ELF-1 (cell line): ENCODE results near the gene WFIKKN1.

Source experiments
- DNase-seq: peaks from one replicate; pipeline ENCODE4 v3.0.0-alpha.2; 2016; ENCODE audit warnings: low read depth, low spot score

WFIKKN1 gene

DNA sequence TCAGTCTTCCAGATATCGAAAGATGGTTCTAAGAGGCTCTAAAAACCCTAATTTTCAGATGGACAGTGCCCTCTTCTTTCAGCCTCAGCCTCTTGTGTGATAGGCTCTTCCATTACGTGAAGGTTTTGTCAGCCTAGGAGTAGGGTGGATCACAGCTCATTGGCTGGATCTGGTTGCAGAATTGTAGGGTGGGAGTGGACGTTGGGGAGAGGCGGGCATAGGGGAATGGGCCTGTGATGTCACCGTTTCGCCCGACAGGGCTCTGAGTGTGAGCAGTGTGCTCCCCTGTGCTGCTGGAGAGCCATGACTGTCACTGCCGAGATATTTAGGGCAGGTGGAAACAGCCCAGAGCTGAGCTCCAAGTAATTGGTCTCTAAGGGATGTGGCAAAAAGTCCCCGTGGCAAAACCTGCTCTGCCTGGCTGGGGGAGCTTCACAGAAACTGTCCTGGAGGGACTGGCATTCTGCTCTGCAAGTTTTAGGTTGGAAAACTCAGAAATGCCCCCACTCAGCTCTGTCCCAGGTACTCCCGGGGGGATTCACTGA lies 6.2 kb upstream of the WFIKKN1 start:
- no peak for DNase-seq

DNA sequence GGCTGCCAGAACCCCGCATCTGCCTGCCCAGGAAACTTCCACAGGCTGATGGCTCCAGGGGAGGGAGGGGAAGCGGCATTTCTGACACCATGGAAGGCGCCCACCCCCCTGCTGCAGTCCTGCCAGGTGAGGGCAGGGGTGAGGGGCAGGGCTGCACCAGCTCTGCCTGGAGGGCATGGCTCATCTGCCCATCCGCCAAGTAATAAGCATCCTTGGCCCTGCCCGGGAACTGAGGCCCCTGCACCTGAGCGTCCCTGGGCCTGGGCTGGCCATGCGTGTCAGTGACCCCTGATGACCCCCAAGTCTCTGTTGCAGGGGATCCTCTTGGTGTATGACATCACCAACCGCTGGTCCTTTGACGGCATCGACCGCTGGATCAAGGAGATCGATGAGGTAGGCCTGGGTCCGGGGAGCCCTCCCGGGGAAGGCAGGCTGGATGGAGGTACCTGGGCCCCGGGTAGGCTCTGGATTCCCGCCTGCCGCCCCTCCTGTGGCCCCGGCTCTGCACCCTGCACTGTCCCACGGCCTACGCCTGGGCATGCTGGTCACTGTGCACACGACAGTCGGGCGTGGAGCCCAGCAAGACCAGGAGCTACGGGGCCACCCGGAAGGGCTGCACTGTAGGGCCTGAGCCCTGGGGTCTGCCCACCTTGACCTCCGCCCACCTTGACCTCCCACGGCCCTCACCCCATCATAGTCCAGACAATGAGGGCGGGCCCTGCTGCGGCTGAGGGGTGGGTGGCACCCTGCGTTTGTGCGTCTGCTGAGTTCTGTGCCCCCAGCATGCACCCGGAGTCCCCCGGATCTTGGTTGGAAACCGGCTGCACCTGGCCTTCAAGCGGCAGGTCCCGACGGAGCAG lies 5.4 kb upstream of the WFIKKN1 start:
- no peak for DNase-seq

DNA sequence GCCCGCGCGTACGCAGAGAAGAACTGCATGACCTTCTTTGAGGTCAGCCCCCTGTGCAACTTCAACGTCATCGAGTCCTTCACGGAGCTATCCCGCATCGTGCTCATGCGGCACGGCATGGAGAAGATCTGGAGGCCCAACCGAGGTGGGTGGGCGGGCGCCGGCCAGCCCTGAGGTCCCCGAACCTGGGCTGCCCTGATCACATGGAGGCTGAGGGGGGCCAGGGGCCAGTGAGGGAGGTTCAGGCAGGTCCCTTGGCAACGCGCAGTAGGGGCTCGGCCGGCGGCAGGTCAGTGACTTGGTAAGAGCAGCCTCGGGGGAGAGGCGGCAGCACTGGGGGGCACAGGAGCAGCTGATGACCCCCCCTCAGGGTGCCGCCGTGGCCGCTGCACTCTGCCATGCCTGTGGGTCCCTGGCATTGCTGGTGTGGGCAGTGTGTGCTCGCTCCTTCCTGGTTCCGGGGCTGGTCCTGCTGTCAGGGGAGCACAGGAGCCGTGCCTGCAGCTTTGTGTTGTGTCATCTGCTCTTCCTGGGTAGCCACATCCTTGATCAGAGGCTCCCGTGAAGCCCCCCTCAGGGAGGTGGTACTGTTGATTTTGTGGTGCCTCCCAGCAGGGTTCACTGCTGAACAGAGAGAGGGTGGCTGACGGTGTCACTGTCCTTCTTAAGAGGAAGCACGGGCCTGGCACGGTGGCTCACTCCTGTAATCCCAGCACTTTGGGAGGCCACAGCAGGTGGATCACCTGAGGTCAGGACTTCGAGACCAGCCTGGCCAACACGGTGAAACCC lies 4.6 kb upstream of the WFIKKN1 start:
- no peak for DNase-seq

DNA sequence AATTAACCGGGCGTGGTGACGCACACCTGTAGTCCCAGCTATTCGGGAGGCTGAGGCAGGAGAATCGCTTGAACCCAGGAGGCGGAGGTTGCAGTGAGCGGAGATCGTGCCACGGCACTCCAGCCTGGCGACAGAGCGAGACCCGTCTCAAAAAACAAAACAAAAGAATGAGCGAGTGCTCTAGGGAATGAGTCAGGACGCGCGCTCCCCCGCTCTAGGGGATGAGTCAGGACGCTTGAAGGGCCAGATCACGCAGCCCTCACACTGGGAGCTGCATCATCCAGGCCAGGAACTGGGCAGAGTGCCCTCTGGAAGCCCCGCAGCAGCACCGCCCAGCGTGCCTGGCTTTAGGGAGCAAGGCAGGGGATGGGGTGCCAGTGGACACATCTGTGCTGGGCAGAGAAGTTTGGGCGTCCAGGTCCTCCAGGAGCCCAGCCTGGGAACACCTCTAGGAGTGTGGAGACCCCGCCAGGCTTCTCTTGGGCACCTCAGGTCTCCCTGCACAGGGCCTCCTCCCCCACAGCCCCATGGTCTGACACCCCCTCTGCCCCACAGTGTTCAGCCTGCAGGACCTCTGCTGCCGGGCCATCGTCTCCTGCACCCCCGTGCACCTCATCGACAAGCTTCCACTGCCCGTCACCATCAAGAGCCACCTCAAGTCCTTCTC lies 3.9 kb upstream of the WFIKKN1 start:
- no peak for DNase-seq

DNA sequence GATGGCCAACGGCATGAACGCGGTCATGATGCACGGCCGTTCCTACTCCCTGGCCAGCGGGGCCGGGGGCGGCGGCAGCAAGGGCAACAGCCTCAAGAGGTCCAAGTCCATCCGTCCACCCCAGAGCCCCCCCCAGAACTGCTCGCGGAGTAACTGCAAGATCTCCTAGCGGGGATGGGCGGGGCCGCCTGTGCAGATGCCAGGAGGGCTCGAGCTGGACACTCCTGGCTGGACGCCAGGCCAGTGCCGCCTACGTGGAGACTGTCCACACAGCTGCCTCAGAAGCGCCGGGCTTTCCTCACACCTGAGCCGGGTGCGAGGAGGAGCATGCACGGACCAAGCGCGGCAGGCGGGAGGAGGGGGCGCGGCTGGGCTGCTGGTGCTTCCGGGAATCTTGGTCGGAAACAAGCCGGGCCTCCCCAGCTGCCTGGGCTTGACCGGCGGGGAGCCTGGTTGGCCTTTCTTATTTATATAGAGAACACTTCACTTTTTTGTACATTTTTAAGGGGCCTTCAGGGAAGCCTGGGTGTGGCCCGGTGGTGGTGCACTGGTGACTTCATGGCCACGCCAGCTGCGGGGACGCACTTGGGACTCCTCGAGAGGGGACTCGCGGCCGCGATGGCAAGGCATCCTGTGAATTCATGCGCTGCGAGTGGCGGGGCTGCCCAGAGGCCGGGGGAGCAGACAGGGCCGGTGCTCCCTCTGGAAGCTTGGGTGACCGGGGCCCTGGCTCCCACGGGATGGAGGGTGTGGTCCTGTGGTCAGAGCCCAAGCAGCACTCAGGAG lies 3.1 kb upstream of the WFIKKN1 start:
- no peak for DNase-seq

DNA sequence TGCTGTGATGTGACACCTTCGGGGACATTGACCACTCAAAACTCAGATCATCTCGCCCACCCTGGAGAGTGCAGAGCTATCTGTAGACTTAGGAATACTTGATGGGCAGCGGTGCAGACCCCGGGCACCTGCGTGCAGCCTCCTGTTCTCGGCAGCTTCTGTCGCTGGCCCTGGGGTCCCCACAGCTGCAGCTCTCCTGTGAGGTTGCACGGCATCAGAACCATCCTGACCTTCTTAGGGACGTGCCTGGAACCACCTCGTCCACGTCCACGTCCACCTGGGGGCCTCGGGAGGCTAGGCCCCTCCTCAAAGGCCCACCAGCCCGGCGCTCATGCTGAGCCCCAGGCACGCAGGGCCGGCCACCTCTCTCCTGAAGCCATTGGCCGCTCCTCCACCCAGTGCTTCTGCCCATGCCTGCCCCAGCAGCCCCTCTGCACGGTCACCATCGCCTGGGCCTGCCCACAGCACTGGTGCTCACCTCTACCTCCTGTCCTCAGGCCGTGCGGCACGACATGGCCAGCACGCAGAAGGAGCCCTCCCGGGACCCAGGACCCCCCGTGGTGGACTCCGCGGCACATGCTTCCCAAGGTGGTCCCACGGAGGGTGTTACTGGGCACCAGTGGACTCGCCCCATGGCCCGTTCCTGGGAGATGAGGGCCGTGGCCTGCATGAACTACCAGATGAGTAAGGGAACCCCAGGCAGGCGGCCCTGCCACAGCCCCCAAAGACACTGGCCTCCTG lies 2.3 kb upstream of the WFIKKN1 start:
- DNase-seq, result no peak

DNA sequence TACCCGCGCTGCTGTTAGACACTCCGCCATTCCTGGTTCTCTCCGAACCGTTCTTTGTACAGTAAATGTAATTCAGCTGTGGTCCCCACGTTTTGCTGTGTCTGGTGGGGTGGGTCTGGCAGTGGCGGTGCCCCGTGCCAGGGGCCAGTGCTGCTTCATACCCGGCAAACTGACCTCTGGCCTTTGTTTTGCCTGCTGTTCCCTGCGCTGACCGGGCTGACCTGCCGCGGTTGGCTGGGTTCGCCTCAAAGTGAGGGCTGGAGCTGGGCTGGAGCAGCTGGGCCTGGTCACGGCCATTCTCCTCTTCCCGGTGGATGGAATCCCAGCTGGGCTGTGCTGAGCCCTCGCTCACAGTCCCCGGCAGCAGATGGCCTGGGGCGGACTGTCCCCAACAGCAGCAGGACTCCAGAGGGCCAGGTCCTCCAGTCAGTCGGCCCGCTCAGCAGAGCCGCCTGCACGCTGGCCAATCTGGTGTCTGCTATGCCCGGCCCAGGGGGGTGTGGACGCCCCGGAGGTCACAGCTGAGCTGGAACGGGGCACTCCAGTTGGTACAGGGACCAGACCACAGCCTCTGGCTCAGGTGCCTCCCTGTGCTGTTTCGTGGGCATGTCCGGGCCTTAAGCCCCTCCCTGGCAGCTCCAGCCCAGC lies 1.5 kb upstream of the WFIKKN1 start:
- DNase-seq, result peak; percentile 89

DNA sequence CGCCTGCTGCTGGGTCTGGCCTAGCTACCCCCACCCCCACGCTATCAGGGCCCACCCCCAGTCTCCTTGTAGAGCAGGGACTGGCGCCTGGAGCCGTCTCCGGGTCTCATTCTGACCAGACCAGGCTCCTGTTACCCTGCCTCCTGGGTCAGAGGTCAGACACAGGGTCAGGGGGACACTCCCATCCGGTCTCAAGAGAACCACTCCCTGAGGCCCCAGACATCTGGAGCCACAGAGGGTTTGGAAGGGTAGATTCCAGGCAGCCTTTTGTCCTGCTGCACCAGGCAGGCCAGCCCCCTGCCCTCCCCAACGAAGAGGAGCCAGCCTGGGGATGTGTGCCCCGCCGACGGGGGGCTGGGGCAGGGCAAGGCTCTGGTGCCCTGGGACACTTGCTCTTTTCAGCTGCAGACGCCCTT lies 944 bp upstream of the WFIKKN1 start:
- DNase-seq, result no peak

DNA sequence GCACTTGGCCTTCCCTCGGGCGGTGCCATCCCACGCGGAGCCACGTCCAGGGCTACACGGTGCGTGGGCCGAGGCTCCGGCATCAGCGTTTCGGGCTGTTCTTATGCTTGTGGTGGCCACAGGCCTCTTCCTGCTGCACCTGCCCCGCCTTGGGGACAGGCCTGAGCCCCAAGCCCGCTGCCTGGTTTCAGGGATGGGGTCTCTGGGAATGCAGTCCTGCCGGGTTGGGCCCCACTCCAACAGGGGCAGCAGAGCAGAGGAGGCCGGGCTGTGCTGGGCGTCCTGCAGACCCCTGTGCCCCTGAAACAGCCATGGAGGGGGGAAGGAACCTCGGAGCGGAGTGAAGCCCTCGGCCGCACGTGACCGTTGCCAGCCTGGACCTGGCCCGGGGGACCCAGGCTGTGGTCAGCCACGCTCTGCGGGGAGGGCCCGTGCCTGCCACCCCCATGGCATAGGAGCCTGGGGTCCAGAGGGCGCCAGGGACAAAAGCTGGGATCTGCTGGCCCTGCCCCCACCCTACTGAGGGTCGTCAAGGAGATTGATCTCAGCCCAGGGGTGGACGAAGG lies 453 bp upstream of the WFIKKN1 start:
- no peak for DNase-seq

DNA sequence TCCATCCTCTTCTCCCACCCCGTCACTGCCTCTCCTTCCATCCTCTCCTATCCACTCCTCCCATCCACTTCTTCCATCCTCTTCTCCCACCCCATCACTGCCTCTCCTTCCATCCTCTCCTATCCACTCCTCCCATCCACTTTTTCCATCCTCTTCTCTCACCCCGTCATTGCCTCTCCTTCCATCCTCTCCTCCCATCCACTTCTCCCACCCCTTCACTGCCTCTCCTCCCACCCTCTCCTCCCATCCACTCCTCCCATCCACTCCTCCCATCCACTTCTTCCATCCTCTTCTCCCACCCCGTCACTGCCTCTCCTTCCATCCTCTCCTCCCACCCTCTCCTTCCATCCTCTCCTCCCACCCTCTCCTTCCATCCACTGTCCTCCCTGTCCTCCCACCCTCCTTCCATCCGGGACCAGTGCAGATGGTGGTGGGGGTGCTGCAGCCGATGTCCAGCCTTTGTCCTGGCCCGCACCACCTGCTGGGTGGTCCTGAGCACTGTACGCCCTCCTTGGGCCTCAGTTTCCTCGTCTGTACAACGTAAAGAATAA lies 1.1 kb downstream of the WFIKKN1 start:
- DNase-seq, result no peak

DNA sequence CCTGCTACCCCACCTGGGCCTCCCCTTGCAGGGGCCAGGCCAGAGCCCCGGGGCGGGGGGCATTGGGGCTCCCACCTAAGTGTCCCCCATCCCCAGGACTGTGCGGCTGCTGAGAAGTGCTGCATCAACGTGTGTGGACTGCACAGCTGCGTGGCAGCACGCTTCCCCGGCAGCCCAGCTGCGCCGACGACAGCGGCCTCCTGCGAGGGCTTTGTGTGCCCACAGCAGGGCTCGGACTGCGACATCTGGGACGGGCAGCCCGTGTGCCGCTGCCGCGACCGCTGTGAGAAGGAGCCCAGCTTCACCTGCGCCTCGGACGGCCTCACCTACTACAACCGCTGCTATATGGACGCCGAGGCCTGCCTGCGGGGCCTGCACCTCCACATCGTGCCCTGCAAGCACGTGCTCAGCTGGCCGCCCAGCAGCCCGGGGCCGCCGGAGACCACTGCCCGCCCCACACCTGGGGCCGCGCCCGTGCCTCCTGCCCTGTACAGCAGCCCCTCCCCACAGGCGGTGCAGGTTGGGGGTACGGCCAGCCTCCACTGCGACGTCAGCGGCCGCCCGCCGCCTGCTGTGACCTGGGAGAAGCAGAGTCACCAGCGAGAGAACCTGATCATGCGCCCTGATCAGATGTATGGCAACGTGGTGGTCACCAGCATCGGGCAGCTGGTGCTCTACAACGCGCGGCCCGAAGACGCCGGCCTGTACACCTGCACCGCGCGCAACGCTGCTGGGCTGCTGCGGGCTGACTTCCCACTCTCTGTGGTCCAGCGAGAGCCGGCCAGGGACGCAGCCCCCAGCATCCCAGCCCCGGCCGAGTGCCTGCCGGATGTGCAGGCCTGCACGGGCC lies 1.9 kb downstream of the WFIKKN1 start:
- no peak for DNase-seq

DNA sequence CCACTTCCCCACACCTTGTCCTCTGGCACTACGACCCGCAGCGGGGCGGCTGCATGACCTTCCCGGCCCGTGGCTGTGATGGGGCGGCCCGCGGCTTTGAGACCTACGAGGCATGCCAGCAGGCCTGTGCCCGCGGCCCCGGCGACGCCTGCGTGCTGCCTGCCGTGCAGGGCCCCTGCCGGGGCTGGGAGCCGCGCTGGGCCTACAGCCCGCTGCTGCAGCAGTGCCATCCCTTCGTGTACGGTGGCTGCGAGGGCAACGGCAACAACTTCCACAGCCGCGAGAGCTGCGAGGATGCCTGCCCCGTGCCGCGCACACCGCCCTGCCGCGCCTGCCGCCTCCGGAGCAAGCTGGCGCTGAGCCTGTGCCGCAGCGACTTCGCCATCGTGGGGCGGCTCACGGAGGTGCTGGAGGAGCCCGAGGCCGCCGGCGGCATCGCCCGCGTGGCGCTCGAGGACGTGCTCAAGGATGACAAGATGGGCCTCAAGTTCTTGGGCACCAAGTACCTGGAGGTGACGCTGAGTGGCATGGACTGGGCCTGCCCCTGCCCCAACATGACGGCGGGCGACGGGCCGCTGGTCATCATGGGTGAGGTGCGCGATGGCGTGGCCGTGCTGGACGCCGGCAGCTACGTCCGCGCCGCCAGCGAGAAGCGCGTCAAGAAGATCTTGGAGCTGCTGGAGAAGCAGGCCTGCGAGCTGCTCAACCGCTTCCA lies 2.7 kb downstream of the WFIKKN1 start:
- no peak for DNase-seq

DNA sequence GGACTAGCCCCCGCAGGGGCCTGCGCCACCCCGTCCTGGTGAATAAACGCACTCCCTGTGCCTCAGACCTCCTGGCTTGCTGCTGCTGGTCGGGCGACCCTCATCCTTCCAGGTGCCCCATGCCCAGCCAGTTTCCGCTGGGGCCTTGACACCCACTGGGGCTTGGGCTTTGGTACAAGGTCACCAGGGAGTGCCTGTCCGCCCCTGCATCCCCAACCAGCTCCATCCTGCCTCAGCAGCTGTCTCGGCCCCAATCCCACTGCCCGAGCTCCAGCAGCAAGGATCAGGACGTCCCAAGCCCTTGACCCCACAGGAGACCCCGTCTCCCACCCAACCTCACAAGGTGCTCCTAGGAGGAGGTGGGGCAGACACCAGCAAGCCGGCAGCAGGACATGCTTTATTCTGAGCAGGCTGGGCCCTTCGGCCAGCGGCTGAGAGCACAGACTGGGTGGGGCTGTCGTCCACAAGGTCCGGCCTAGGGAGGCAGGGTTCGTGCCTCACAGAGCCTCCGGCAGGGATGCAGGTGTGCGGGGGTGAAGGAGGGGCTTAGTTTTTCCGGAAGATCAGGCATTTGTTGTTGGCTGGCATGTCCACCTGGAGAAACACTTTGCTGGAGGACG lies 3.4 kb downstream of the WFIKKN1 start:
- no peak for DNase-seq

DNA sequence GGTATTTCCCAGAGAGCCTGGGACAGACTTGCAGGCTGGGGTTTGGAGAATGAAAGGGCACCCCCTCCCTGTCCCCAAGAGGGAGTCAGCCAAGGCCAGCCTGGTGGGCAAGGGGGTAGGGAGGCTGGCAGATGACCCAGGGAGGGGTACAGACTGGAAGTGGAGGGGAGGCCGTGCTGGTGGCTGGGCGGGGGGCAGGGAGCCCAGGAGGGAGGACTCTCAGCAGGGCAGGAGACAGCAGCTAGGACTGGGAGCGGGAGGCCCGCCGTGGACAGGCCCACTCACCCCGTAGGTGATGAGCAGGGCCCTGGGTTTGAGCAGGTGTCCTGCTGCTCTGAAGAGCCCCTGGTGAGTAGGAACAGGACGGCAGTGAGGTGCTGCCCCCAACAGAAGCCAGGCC lies 4.2 kb downstream of the WFIKKN1 start:
- DNase-seq, result no peak

DNA sequence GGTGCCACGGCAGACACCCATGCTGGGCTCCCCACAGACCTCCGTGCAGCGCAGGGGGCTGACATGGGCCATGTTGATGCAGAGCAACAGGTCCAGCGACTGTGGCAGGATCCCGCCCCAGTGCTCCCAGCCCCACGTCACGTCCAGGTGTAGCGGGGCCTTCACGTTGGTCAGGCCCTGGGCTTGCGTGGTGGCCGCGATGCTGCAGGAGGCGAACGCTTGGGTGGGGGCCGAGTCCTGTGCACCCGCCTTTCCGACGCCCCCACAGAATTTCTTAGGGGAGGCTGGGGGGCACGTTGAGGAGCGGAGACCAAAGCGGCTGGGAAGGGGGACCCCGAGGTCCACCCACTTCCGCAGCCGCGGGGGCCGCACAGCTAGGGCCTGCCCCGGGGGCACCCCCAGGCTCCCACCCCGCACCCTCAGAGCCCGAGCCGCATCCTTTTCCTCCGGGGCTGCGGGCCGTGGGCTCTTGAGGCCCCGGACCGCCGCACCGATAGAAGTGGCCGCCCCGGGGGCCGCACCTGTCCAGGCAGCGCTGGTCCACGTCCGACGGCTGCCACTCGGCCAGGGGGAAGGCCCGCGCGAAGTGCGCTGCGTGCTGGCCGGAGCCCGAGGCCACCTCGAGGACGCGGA lies 4.9 kb downstream of the WFIKKN1 start:
- DNase-seq, result no peak

DNA sequence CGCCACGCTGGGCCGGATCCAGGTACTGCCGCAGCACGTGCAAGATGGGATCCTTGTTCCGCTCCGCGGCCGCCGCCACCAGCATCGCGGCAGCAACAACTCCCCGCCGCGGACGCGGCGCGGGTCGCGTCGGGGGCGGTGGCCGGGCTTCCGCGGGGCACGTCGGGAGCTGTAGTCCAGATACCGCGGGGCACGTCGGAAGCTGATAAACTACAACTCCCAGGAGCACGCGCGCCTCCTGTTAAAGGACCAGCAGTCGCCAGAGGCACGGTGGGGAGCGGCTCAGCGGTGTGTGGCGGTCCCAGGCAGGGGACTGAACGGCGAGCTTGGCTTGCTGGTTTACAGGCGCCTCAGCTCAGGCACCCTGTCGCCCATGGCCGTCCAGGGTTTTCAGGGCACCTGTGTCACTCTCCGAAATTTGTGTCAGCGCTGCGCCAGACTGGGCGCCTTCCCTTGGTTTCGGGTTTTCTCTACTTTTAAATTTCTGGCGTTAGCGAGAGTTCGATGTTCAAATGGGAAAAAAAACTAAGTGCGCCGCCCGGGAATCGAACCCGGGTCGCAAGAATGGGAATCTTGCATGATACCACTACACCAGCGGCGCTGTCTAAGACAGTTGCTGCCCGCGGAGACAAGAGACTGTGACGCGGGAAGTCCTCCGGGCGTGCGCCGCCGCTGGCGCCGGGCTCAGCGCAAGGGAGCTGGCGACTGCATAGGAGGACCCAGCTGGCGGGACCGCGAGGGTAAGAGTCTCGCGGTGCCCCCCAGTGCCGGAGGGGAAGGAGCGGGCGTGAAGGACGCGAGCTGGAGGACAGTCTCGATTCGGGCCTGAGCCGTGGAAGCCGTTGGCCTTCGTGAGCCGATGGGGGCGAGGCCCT lies 5.7 kb downstream of the WFIKKN1 start, which contains the start of gene METTL26:
TSS of gene METTL26 (minus strand) at position 100 of the 875 bp plus-strand sequence. CDS start at position 85, 15 bp downstream.
- peak; percentile 97 for DNase-seq
